OCI-M2 (cell line): ENCODE results near the gene CPN2.
A peak's percentile ranks its signal among the peaks of the same experiment; 100 is the strongest.

Experiments
- DNase-seq: peaks from one replicate; lab custom pipeline; 2025; ENCODE audit not compliant: unreplicated experiment; lab: John Stamatoyannopoulos, UW

CPN2 gene

GRCh38 chr3:194351080-194351672 is at the start of gene CPN2:
TSS of gene CPN2 (minus strand) at chr3:194351328. CDS start at chr3:194342702, 8,626 bp downstream.
- DNase-seq, result no peak

- no peak for DNase-seq
Observed at GRCh38 chr3:194399874-194400411, 48.8 kb upstream of the CPN2 start.

GRCh38 chr3:194399166-194399565 is 48.0 kb upstream of the CPN2 start, which contains the start of gene GP5:
TSS of gene GP5 (minus strand) at chr3:194399266. CDS start at chr3:194398282, 984 bp downstream.
- DNase-seq, result no peak

GRCh38 chr3:194397757-194398312 is 46.7 kb upstream of the CPN2 start:
- DNase-seq, result no peak

- DNase-seq, result no peak
Observed at GRCh38 chr3:194396859-194397756, 46.0 kb upstream of the CPN2 start.

- DNase-seq, result no peak
Observed at GRCh38 chr3:194396539-194396858, 45.4 kb upstream of the CPN2 start.

- peak; percentile 22 for DNase-seq
Observed at GRCh38 chr3:194395778-194396538, 44.8 kb upstream of the CPN2 start.

- no peak for DNase-seq
Observed at GRCh38 chr3:194395212-194395611, 44.1 kb upstream of the CPN2 start.

- DNase-seq, result no peak
Observed at GRCh38 chr3:194392576-194392975, 41.4 kb upstream of the CPN2 start.

GRCh38 chr3:194390835-194391234 is 39.7 kb upstream of the CPN2 start:
- DNase-seq, result no peak

GRCh38 chr3:194389269-194389668 is 38.1 kb upstream of the CPN2 start:
- no peak for DNase-seq

GRCh38 chr3:194387926-194388418 is 36.8 kb upstream of the CPN2 start:
- DNase-seq, result no peak

GRCh38 chr3:194387276-194387675 is 36.1 kb upstream of the CPN2 start:
- DNase-seq, result no peak

GRCh38 chr3:194386648-194387047 is 35.5 kb upstream of the CPN2 start:
- DNase-seq, result no peak

GRCh38 chr3:194386066-194386465 is 34.9 kb upstream of the CPN2 start:
- no peak for DNase-seq

- no peak for DNase-seq
Observed at GRCh38 chr3:194384569-194385001, 33.5 kb upstream of the CPN2 start.

GRCh38 chr3:194384156-194384555 is 33.0 kb upstream of the CPN2 start:
- no peak for DNase-seq

GRCh38 chr3:194383276-194383940 is 32.3 kb upstream of the CPN2 start:
- no peak for DNase-seq

GRCh38 chr3:194382892-194383223 is 31.7 kb upstream of the CPN2 start:
- no peak for DNase-seq

GRCh38 chr3:194382196-194382891 is 31.2 kb upstream of the CPN2 start:
- no peak for DNase-seq
